Breast epithelium (tissue), 3 donors: ENCODE data around the gene MPPED2.

ENCODE experiments used
- POLR2AphosphoS5 ChIP-seq, 3 donors: sonication (generic); formaldehyde crosslinking; IDR thresholded peaks; one replicate each; pipeline ENCODE4 v1.6.1; 2017; ENCODE audit warnings: antibody characterized with exemption in 3 of 3
- TF ChIP-seq, protein P1 (sequence below), 3 donors: fragments of 450-650 bp; IDR thresholded peaks; one replicate each; pipeline ENCODE4 v1.5.1; 2016 to 2017; ENCODE audit warnings: antibody characterized with exemption in 3 of 3, mild to moderate bottlenecking in 3 of 3, moderate library complexity in 3 of 3

GRCh38 chr11:30560206-30561106, 25.7 kb downstream of the MPPED2 start:
- TF ChIP-seq, protein P1, sequence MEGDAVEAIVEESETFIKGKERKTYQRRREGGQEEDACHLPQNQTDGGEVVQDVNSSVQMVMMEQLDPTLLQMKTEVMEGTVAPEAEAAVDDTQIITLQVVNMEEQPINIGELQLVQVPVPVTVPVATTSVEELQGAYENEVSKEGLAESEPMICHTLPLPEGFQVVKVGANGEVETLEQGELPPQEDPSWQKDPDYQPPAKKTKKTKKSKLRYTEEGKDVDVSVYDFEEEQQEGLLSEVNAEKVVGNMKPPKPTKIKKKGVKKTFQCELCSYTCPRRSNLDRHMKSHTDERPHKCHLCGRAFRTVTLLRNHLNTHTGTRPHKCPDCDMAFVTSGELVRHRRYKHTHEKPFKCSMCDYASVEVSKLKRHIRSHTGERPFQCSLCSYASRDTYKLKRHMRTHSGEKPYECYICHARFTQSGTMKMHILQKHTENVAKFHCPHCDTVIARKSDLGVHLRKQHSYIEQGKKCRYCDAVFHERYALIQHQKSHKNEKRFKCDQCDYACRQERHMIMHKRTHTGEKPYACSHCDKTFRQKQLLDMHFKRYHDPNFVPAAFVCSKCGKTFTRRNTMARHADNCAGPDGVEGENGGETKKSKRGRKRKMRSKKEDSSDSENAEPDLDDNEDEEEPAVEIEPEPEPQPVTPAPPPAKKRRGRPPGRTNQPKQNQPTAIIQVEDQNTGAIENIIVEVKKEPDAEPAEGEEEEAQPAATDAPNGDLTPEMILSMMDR (IDR thresholded peaks at IDR 0.05), result no peak
- TF ChIP-seq POLR2AphosphoS5 (IDR thresholded peaks at IDR 0.05), result no peak
